ENCODE data around the gene DLGAP5.

DNA sequence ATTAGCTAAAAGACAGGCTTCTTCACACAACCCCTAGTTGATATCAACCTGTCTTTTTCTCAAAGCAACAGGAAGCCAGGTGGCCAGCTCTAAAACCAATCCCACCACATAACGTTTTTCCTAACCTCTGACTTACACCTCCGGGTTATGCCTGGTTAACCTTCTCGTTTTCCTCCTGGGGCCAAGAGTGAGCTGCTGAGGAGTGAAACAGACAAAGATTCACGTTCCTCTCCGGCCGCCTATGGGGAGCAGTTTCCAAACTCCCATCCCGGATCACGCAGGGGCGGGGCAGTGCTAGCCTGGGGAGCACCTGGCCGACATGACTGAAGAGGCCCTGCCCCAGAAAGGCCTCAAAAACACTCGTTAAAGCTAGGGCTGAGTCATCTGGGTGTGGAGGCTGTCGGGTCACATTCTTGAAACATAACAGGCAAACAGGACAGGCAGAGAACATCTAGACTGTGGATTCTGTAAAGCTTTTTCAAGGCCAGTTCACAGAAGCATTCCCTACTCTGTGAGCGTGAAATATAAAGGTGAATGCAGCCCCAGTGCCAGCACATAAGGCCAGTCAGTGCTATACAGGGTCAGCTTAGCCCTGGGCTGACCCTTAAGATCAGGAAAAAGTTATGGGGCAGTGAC, 88.3 kb downstream of the DLGAP5 start:
- no peak for TF ChIP-seq CTBP1 (IDR thresholded peaks at IDR 0.05; ENCODE audit: borderline replicate concordance)
- no peak for TF ChIP-seq TARDBP (IDR thresholded peaks at IDR 0.05)
- TF ChIP-seq, protein P1, sequence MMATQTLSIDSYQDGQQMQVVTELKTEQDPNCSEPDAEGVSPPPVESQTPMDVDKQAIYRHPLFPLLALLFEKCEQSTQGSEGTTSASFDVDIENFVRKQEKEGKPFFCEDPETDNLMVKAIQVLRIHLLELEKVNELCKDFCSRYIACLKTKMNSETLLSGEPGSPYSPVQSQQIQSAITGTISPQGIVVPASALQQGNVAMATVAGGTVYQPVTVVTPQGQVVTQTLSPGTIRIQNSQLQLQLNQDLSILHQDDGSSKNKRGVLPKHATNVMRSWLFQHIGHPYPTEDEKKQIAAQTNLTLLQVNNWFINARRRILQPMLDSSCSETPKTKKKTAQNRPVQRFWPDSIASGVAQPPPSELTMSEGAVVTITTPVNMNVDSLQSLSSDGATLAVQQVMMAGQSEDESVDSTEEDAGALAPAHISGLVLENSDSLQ (IDR thresholded peaks at IDR 0.05): no peak
- no peak for TF ChIP-seq ELF4 (IDR thresholded peaks at IDR 0.05)
- no peak for TF ChIP-seq BHLHE40 (IDR thresholded peaks at IDR 0.05; ENCODE audit: borderline replicate concordance)
